DMS79 (cell line): ENCODE measurements around the gene RNF150.

Source experiments
- DNase-seq: peaks from one replicate; lab custom pipeline; 2025; lab: John Stamatoyannopoulos, UW

RNF150 gene

GRCh38 chr4:140865253-140866217, 267.7 kb downstream of the RNF150 start:
- DNase-seq = no peak

GRCh38 chr4:140863197-140863596, 270.1 kb downstream of the RNF150 start:
- DNase-seq = no peak

- no peak for DNase-seq
Measured at GRCh38 chr4:140862177-140862442, 271.2 kb downstream of the RNF150 start.

GRCh38 chr4:140861359-140862176, 271.7 kb downstream of the RNF150 start:
- DNase-seq = peak; percentile 14

DNA sequence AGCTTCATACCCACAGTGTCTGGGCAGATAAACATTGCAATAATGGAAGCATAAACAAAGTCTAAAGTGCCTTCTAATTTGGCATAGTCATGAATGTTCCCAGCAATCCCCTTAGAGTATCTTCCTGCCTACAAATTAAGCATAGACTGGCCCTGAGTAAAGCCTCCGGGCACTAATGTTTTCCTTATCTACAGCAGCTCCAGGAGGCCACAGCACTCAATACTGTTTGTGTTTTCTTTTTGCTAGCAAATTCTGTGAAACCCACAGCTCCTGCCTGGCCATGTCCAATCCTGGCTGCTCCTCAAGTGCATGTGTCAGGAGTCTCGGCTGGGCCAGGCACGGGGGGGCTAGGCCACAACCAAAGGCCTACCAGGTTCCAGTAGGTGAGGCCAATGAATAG, 274.4 kb downstream of the RNF150 start:
- no peak for DNase-seq

GRCh38 chr4:140857111-140857510, 276.2 kb downstream of the RNF150 start:
- no peak for DNase-seq

GRCh38 chr4:140856621-140857062, 276.6 kb downstream of the RNF150 start:
- no peak for DNase-seq

DNA sequence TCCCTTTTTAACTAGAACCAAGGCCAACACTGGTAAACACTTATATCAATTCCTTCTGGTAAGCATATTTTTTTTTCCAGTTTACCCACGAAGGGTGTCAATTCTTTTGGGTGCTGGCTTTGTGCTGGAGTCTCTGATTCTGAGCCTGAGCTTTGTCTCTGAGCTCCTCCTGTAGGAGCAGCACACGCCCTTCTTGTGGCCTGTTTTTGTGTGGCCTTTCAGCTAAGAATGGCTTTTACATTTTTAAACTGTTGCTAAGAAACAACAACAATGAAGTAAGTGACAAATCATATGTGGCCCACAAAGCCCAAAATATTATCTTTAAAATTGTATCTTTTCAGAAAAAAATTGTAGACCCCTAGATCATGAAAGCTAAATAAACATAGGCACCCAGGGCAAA, 279.1 kb downstream of the RNF150 start:
- DNase-seq = no peak

DNA sequence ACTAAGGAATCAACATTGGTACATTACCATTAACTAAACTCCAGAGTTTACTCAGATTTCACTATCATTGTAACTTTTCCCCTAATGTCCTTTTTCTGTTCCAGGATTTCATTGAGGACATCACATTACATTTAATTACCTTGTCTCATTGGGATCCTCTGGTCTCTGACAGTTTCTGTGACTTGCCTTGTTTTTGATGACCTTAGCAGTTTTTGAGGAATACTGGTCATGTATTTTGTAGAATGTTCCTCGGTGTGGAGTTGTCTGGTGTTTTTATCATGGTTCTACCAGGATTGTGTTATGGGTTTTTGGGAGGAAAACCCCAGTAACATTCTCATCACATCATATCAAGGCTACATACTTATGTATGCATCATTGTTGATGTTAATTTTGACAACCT, 281.5 kb downstream of the RNF150 start:
- DNase-seq = no peak

GRCh38 chr4:140851032-140851636, 282.1 kb downstream of the RNF150 start:
- DNase-seq = peak; percentile 12

- DNase-seq = no peak
Measured at GRCh38 chr4:140849526-140849925, 283.7 kb downstream of the RNF150 start.

DNA sequence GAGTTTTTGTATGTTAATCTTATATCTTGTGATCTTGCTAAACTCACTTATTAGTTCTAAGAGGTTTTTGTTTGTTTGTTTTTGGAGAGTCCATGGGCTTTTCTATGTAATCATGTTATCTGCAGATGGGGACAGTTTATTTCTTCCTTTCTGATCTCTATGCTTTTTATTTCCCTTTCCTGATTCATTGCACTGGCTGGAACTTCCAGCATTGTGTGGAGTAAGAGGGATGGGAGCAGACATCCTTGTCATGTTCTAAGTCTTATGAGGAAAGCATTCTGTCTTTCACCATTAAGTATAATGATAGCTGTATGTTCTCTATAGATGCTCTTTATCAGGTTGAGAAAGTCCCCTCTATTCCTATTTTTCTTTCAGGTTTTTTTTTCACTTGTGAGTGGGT, 286.5 kb downstream of the RNF150 start:
- no peak for DNase-seq

- no peak for DNase-seq
Measured at GRCh38 chr4:140844061-140844460, 289.2 kb downstream of the RNF150 start.

DNA sequence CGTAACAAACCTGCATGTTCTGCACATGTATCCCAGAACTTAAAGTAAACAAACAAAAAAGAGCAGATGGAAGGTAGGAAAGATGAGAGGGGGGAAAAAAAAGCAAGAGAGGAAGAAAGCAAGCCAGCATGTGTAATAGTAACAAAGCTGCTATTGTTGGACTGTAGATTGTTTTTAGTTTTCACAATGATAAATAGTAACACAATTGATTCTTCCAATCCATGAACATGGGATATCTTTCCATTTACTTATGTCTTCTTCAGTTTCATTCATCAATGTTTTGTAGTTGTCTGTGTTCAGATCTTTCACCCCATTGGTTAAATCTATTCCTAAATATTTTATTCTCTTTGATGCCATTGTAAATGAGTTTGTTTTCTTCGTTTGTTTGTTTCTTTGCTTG, 292.1 kb downstream of the RNF150 start:
- DNase-seq = no peak

- DNase-seq = no peak
Measured at GRCh38 chr4:140839888-140840790, 293.1 kb downstream of the RNF150 start.

DNA sequence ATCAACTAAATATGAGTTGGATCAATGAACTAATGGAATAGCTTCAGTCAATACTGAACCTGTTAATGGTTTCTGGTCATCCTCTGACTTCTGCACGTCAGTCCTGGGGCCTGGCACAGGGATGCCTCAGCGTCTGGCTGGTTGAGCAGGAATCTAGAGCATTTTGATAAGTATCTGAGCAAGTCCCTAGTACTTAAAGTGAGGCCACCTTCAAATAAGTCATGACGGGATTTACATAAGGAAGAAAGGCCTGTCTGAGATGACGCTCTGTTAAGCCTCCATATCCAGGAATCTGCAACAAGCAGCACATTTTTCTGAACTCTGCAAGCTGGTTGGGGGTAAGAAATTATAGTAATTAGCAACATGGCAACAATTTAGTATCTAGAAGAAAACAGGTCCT, 293.9 kb downstream of the RNF150 start:
- DNase-seq = no peak

- DNase-seq = no peak
Measured at GRCh38 chr4:140837736-140838135, 295.5 kb downstream of the RNF150 start.

- DNase-seq = no peak
Measured at GRCh38 chr4:140834839-140835495, 298.3 kb downstream of the RNF150 start.

GRCh38 chr4:140833280-140833679, 300.0 kb downstream of the RNF150 start:
- DNase-seq = no peak

DNA sequence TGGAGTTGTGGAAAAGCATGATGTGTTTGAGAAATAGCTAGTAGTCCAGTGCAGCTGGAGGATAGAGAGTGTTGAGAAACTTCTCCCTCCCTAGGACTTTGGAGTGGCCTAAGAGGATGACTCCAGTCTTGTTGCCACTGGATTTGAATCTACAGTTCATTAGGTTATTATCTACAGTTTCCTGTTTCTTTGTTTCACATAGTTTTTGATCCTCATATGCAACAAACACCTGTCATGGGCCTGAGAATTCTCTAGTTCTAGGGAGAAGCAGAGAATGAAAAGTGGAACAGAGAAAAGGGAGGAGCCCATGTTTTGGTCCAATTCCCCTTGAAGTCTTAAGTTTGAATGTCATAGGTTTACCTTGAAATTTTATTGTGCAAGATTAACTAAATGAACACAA, 303.4 kb downstream of the RNF150 start:
- DNase-seq = no peak

DNA sequence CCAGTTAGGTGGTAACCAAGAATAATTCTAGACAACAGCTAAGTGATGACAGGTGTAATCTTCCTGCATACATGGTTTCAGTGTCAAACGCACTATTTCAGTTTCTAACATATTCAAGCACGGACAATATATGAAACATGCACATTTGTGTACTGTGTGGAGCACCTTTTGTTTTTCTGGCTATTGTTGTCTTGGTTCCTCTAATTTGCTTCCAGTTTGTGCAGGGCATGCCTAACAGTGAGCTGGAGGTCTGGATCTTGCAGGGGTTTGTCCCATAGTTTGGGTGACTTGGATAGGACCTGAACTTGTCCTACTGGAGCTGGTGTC, 306.6 kb downstream of the RNF150 start:
- no peak for DNase-seq
